GM10248 (cell line): ENCODE measurements around the gene BRF1.
"Not testable (repeated sequence)": the region's sequence is repeated elsewhere in the genome, so short reads cannot be mapped to it uniquely, and the experiment has no call there.

Experiments
- CTCF ChIA-PET: fragments of 300-600 bp; sonication (Branson Sonifier 250); formaldehyde crosslinking; extraction: SDS; loops from one replicate; lab custom pipeline; 2021; ENCODE audit warnings: antibody characterized with exemption; lab: Yijun Ruan, JAX
- POLR2A ChIA-PET: fragments of 350-650 bp; sonication (Branson Sonifier 250); formaldehyde crosslinking; extraction: SDS; loops from one replicate; lab custom pipeline; 2020; ENCODE audit warnings: antibody characterized with exemption; lab: Yijun Ruan, JAX
- DNase-seq: peaks from one replicate; pipeline ENCODE4 v3.0.0; 2012; ENCODE audit errors: extremely low spot score
- CTCF ChIP-seq: IDR thresholded peaks from 2 replicates; pipeline ENCODE4 v1.5.1; 2012; ENCODE audit warnings: mild to moderate bottlenecking, low read depth; ENCODE audit errors: extremely low read depth, missing control alignments, control extremely low read depth

Gene BRF1

GRCh38 chr14:105281371-105282097, 19.3 kb downstream of the BRF1 start:
- CTCF ChIA-PET = interaction anchor here (1.4 kb wide), 1 partner anchor 61 kb away, joined by 4 read pairs; no protein-coding TSS in a partner anchor
- TF ChIP-seq CTCF = peak; percentile 43
- POLR2A ChIA-PET = no interaction called here
- DNase-seq = peak; percentile 67

GRCh38 chr14:105280525-105280924, 20.3 kb downstream of the BRF1 start:
- no peak for TF ChIP-seq CTCF
- ChIA-PET CTCF (no interaction called here), POLR2A (interaction anchor here (1.1 kb wide), 1 partner anchor 21 kb away, joined by 3 read pairs; no protein-coding TSS in a partner anchor)
- no peak for DNase-seq

GRCh38 chr14:105279642-105280361, 21.0 kb downstream of the BRF1 start:
- no peak for TF ChIP-seq CTCF
- ChIA-PET CTCF (interaction anchor here (1.0 kb wide), 1 partner anchor 9 kb away, joined by 3 read pairs; no protein-coding TSS in a partner anchor), POLR2A (interaction anchor here (1.1 kb wide), 1 partner anchor 20 kb away, joined by 3 read pairs; no protein-coding TSS in a partner anchor)
- DNase-seq = no peak

- DNase-seq = not testable (repeated sequence)
- ChIA-PET POLR2A (interaction anchor here (0.6 kb wide), 1 partner anchor 241 kb away, joined by 5 read pairs; no protein-coding TSS in a partner anchor), CTCF (interaction anchor here (1.4 kb wide), 1 partner anchor 17 kb away, joined by 3 read pairs; no protein-coding TSS in a partner anchor)
These were observed 23.4 kb downstream of the BRF1 start for GRCh38 chr14:105277448-105277847.

GRCh38 chr14:105275267-105275946, 25.4 kb downstream of the BRF1 start:
- ChIA-PET POLR2A (no interaction called here), CTCF (interaction anchor here (0.7 to 1.5 kb wide), 4 partner anchors 15 to 214 kb away, joined by 3 to 4 read pairs (median 3); partner anchors contain the start of gene BTBD6)
- TF ChIP-seq CTCF = no peak
- DNase-seq = no peak

- no peak for TF ChIP-seq CTCF
These were observed 26.2 kb downstream of the BRF1 start for GRCh38 chr14:105274637-105275036.

More at GRCh38 chr14:105274637-105275036, 26.2 kb downstream of the BRF1 start:
- ChIA-PET POLR2A (no interaction called here), CTCF (interaction anchor here (0.7 to 1.5 kb wide), 3 partner anchors 14 to 215 kb away, joined by 3 to 4 read pairs (median 3); no protein-coding TSS in a partner anchor)
- no peak for DNase-seq
